ENCODE measurements around the gene BACH1.

- TF ChIP-seq CTCF (IDR thresholded peaks at IDR 0.05; ENCODE audit: insufficient read depth, low read length, poor library complexity, severe bottlenecking) = no peak
- TF ChIP-seq EZH2phosphoT487 (conservative IDR thresholded peaks at IDR 0.05; ENCODE audit: low read length) = no peak
These were observed 39.9 kb upstream of the BACH1 start for GRCh38 chr21:29258626-29259338.

All from SU-DHL-6 (cell line).